D341Med (cell line): Measurements from ENCODE around the gene TSPAN18.

ENCODE experiments used
- DNase-seq: peaks from one replicate; pipeline ENCODE4 v3.0.0; 2012; ENCODE audit warnings: low spot score

Gene TSPAN18

GRCh38 chr11:44848203-44848962 is 121.6 kb downstream of the TSPAN18 start:
- no peak for DNase-seq

GRCh38 chr11:44848963-44849350 is 122.2 kb downstream of the TSPAN18 start:
- no peak for DNase-seq

GRCh38 chr11:44849424-44849823 is 122.7 kb downstream of the TSPAN18 start:
- DNase-seq, result no peak

GRCh38 chr11:44849922-44850321 is 123.2 kb downstream of the TSPAN18 start:
- no peak for DNase-seq

- no peak for DNase-seq
Observed at GRCh38 chr11:44851496-44851895, 124.7 kb downstream of the TSPAN18 start.

GRCh38 chr11:44852159-44852747 is 125.5 kb downstream of the TSPAN18 start:
- DNase-seq, result no peak

GRCh38 chr11:44852952-44853351 is 126.2 kb downstream of the TSPAN18 start:
- no peak for DNase-seq

GRCh38 chr11:44853666-44854065 is 126.9 kb downstream of the TSPAN18 start:
- DNase-seq, result no peak

- DNase-seq, result no peak
Observed at GRCh38 chr11:44854086-44854485, 127.3 kb downstream of the TSPAN18 start.

GRCh38 chr11:44854741-44855492 is 128.2 kb downstream of the TSPAN18 start:
- DNase-seq, result no peak

GRCh38 chr11:44855493-44855849 is 128.7 kb downstream of the TSPAN18 start:
- DNase-seq, result no peak

GRCh38 chr11:44857490-44858090 is 130.8 kb downstream of the TSPAN18 start:
- no peak for DNase-seq

- DNase-seq, result no peak
Observed at GRCh38 chr11:44858796-44859527, 132.2 kb downstream of the TSPAN18 start.

GRCh38 chr11:44859528-44859925 is 132.8 kb downstream of the TSPAN18 start:
- no peak for DNase-seq

GRCh38 chr11:44860346-44860745 is 133.6 kb downstream of the TSPAN18 start:
- no peak for DNase-seq

- no peak for DNase-seq
Observed at GRCh38 chr11:44861849-44862557, 135.2 kb downstream of the TSPAN18 start.

GRCh38 chr11:44862558-44863101 is 135.9 kb downstream of the TSPAN18 start:
- no peak for DNase-seq

- DNase-seq, result no peak
Observed at GRCh38 chr11:44863231-44863630, 136.5 kb downstream of the TSPAN18 start.

GRCh38 chr11:44865866-44866272 is 139.1 kb downstream of the TSPAN18 start:
- DNase-seq, result no peak

- DNase-seq, result no peak
Observed at GRCh38 chr11:44866286-44866685, 139.5 kb downstream of the TSPAN18 start.

GRCh38 chr11:44868021-44868420 is 141.3 kb downstream of the TSPAN18 start:
- DNase-seq, result no peak
